Measurements from ENCODE around the gene KCNQ4. TPM values are rescaled to one million over a fixed set of nuclear protein-coding genes. Genes with fewer than 3 reads are reported as not detected.

The KCNQ4 gene
- polyA plus RNA-seq, 6 donors from 2014 or later = 0.11 TPM; not detected in 5

DNA sequence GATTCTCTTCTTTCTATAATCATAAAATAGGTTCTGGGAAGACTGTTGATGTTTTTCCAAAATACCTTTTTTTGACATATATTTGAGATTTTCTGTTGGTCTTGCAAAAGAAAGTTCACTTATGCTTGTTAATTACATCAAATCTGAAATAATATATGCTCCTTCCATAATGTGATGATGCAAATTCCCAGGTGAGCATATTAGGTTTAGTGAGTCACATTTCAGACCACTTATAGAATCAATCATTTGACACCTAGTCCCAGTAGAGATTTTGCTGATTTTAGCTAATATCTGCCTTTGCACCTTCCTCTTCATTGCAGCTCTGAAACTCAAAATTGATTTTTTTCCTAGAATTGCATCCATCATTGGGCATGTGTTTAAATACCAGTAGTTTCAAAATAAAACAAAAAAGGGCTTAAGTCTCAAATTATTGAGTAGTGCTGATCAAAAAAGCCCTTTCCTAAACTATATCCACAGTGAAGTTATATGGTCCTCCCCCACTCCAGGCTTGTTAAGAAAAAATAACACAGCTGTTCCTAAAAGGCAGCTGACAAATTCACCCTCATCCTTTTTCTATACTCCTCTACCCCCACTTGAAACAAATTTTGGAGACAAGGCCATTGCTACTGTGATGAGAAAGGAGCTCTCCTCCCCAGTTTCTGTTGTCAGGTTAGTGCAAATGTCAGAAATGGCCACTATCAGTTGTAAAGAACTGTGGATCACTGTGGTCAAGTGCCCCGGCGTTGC lies 37.1 kb upstream of the KCNQ4 start:
- no peaks in the 10 kb centered on the region for H3K27me3 Mint-ChIP-seq
- no peaks in the 10 kb centered on the region for H3K9me3 Mint-ChIP-seq
- H3K27ac Mint-ChIP-seq = peak overlapping the region in 3 of 6 donors; percentile 15 to 47 (median 26)
- peaks cover 0 to 21% of the 10 kb centered on the region in 2 donors for H3K36me3 Mint-ChIP-seq
- H3K4me3 Mint-ChIP-seq = no peak overlapping the region
- peaks cover 22 to 43% (median 26%) of the 10 kb centered on the region in 3 donors for H3K4me1 Mint-ChIP-seq
- ATAC-seq (ENCODE audit: low read depth in 2 of 2) (no peak), DNase-seq (no peak)

DNA sequence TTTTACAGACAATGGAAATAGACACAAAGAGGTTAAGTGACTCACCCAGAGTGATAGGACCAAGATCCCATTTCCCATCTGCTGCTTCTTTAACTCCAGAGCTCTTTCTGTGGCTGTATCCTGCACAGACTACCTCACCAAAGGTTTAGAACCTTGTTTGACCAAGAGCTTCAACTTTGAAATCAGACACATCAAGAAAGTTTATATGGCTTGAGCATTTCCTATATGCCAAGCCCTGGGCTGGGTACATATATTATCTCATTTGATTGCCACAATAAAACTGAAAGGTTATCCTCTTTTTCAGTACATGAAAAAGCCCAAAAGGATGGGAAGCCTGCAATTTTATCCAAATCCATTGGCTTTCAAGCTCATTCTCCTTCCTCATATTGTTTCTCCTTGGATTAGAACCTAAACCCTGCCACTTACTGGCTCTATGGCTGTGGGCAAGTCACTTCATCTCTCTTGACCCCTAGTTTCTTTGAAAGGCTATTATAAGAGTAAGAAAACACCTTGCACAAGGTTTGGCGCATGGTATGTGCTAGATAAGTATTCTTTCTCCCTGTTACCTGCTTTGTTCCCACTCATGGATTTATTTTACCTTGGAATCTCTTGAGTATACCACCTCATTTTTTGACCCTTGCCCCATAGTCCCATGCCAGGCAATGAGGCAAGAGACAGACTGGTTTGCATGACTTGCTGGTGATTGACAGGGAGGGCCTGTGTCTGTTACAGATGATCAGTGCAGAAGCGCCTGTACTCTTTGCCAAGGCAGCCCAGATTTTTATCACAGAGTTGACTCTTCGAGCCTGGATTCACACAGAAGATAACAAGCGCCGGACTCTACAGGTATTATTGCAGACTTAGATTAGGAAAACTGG lies 34.5 kb upstream of the KCNQ4 start:
- Mint-ChIP-seq H3K9me3 (no peaks in the 10 kb centered on the region), H3K4me1 (peaks cover 9 to 21% (median 12%) of the 10 kb centered on the region in 3 donors), H3K4me3 (no peak overlapping the region), H3K27me3 (no peaks in the 10 kb centered on the region), H3K36me3 (peaks cover 13 to 22% of the 10 kb centered on the region in 2 donors), H3K27ac (peak overlapping the region in 3 of 6 donors; percentile 4 to 57 (median 10))
- DNase-seq (no peak), ATAC-seq (ENCODE audit: low read depth in 2 of 2) (no peak)

DNA sequence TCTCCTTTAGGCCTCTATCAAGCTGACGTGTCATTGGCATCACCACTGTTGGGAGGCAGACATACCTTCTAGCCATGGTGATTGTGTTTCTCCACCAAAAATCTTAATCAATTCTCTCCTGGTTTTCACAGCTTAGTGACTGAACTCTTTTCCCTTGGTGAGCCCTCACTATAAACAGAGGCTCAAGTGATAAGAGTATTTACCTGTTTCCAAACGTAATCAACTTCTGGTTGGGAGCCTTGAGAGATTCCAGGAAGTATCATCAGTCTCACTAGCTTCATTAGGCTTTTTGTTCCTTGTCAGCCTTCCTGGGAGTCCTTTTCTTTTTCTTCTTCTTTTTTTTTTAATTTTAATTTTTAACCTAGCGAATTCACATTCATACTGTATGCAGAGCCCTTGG lies 33.8 kb upstream of the KCNQ4 start:
- DNase-seq = no peak
- Mint-ChIP-seq H3K27ac (no peak overlapping the region), H3K9me3 (no peaks in the 10 kb centered on the region), H3K4me3 (no peak overlapping the region), H3K4me1 (peaks cover 6 to 21% (median 14%) of the 10 kb centered on the region in 3 donors), H3K27me3 (no peaks in the 10 kb centered on the region), H3K36me3 (peaks cover 13 to 22% of the 10 kb centered on the region in 2 donors)
- no peak for ATAC-seq (ENCODE audit: low read depth in 2 of 2)

DNA sequence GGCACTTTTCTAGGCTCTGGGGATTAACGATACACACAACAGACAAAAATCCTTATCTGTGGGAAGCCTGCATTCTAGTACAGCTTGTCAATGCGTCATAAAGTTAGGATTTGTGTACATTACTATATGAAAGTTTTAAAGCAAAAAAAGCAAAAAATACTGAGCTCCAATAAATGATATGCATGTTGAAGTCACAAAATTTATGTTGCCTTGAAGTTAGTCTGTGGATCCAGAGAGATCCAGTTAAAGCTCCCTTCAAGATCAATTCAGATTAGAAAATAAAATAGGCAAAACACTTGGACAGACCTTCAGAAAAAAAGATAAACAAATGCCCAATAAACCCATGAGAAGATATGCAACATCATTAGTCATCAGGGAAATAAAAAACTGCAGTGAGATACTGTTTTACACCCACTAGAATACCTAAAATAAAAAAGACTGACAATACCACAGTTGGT lies 33.1 kb upstream of the KCNQ4 start:
- DNase-seq (no peak), ATAC-seq (ENCODE audit: low read depth in 2 of 2) (no peak)
- Mint-ChIP-seq H3K4me3 (no peak overlapping the region), H3K27ac (no peak overlapping the region), H3K27me3 (no peaks in the 10 kb centered on the region), H3K36me3 (peaks cover 13 to 22% of the 10 kb centered on the region in 2 donors), H3K4me1 (peaks cover 3 to 14% (median 11%) of the 10 kb centered on the region in 3 donors), H3K9me3 (no peaks in the 10 kb centered on the region)

DNA sequence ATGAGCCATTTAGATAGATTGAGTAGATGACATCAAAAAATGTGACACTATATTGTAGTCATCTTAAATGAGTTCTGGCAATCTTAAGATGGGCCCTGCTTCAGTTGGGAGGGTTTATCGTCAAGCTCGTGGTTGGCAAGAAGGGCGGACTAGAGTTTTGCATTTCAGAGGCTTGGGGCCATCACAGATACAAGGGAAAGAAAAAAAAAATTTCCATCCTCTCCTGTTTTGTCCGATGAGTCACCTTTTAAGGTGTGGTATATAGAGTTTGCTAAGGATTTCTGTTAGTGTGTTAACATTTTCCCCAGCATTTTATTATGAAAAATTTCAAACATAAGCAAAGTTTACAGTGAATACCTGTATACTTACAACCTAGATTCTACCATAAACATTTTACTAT lies 31.8 kb upstream of the KCNQ4 start:
- H3K27me3 Mint-ChIP-seq = no peaks in the 10 kb centered on the region
- H3K36me3 Mint-ChIP-seq = peaks cover 13 to 28% of the 10 kb centered on the region in 2 donors
- H3K9me3 Mint-ChIP-seq = no peaks in the 10 kb centered on the region
- peak overlapping the region in 1 of 6 donors; percentile 60 for H3K27ac Mint-ChIP-seq
- H3K4me3 Mint-ChIP-seq = no peak overlapping the region
- H3K4me1 Mint-ChIP-seq = peaks cover 0 to 6% (median 4%) of the 10 kb centered on the region in 3 donors
- ATAC-seq (ENCODE audit: low read depth in 2 of 2) (no peak), DNase-seq (no peak)

DNA sequence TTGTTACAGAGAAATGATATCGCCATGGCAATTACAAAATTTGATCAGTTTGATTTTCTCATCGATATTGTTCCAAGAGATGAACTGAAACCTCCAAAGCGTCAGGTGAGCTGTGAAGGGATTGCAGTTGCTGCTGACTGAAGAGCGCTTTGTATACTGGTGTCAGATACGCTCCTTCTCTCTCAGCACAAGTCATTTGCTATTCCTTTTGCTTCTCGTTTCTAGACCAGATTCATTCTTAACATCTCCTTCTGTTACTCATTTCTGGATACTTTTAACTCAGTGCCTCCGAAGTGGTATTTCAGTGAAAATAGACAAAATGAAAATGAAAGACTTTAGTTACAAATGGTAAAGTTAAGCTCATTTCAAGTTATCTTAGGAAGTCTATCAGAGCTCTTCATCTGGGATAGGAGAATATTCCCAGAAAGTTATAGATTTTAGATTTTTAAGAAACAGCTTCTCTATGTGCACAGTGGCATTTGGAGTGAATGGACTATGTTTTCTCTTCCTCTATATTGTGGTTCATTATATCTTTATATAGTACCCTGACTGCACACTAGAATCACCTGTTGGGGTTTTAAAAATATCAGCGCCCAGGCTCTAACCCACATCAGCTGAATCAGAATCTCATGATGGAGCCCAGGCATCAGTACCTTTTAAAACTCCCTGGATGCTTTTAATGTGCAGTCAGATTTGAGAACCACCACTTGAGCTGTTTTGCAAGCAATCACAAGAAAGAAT lies 30.3 kb upstream of the KCNQ4 start:
- peak overlapping the region in 4 of 6 donors; percentile 12 to 59 (median 48) for H3K27ac Mint-ChIP-seq
- H3K27me3 Mint-ChIP-seq = no peaks in the 10 kb centered on the region
- ATAC-seq (ENCODE audit: low read depth in 2 of 2) (no peak), DNase-seq (no peak)
- no peaks in the 10 kb centered on the region for H3K9me3 Mint-ChIP-seq
- H3K36me3 Mint-ChIP-seq = peaks cover 16 to 28% of the 10 kb centered on the region in 2 donors
- H3K4me3 Mint-ChIP-seq = no peak overlapping the region
- peaks cover 0 to 3% (median 0%) of the 10 kb centered on the region in 3 donors for H3K4me1 Mint-ChIP-seq

DNA sequence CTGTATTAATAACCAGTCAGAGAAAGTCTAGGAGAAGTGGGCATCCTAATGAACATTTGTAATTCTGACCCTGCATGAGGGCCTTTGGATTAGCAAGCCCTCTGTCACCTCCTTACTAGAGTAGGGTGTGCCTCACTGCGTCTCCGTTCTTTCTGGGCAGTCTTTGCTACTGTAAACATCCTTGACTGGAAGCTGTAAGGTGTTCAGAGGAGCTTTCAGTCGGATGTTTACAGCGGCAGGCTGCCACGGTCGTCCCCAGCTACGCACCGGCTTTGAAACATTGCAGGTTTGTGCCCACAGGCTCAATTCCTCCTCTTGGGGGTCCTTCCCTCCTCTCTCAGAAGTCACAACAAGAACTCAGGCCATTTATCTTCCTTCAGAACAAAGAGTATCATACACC lies 29.4 kb upstream of the KCNQ4 start:
- Mint-ChIP-seq H3K27ac (no peak overlapping the region), H3K27me3 (no peaks in the 10 kb centered on the region), H3K9me3 (no peaks in the 10 kb centered on the region), H3K36me3 (peaks cover 22 to 31% of the 10 kb centered on the region in 2 donors), H3K4me1 (peaks cover 0 to 3% (median 0%) of the 10 kb centered on the region in 3 donors), H3K4me3 (no peak overlapping the region)
- no peak for DNase-seq
- ATAC-seq (ENCODE audit: low read depth in 2 of 2) = no peak

DNA sequence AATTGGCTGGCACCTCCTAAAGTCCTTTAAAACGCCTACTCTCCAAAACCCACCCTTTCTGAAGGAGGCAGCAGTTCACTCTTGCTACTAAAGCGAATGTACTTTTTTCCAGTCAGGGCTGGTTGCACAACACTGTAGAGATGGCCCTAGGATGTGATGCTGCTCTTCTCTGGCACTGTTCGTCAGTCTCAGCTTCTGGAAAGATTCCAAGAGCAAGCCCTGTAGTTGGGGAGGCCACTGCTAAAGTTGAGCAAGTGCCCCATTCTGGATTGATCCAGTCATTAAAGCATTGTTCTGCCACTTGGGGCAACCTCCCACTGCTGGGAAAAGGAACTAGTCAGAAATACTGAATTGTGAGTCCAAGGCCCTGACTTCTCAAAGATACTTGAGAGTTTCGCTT lies 28.5 kb upstream of the KCNQ4 start:
- H3K36me3 Mint-ChIP-seq = peaks cover 29 to 33% of the 10 kb centered on the region in 2 donors
- ATAC-seq (ENCODE audit: low read depth in 2 of 2) = no peak
- DNase-seq = no peak
- H3K9me3 Mint-ChIP-seq = no peaks in the 10 kb centered on the region
- H3K4me1 Mint-ChIP-seq = peaks cover 3 to 6% (median 6%) of the 10 kb centered on the region in 3 donors
- H3K27ac Mint-ChIP-seq = no peak overlapping the region
- H3K27me3 Mint-ChIP-seq = no peaks in the 10 kb centered on the region
- no peak overlapping the region for H3K4me3 Mint-ChIP-seq

DNA sequence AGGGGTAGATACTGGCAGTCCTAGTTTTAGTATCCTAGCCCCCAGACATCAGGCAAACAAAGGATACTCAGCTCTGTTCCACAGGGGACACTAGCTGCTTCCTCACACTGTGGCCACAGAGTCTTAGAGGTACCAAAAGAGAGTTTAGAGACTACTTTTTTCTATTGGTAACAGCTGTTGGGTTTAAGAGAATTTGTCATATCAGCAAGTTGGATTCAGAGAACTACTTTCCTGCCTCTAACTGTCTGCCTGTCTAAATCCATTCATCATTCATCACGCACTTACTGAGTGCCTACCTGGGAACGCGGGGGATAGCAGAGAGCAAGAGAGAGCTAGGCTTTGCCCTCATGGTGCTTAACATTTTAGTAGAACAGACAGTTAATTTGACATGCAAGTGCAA lies 27.1 kb upstream of the KCNQ4 start:
- Mint-ChIP-seq H3K27me3 (no peaks in the 10 kb centered on the region), H3K4me1 (peaks cover 3 to 6% (median 6%) of the 10 kb centered on the region in 3 donors), H3K27ac (peak overlapping the region in 1 of 6 donors; percentile 60), H3K4me3 (no peak overlapping the region), H3K9me3 (no peaks in the 10 kb centered on the region), H3K36me3 (peaks cover 27 to 29% of the 10 kb centered on the region in 2 donors)
- no peak for DNase-seq
- ATAC-seq (ENCODE audit: low read depth in 2 of 2) = no peak

DNA sequence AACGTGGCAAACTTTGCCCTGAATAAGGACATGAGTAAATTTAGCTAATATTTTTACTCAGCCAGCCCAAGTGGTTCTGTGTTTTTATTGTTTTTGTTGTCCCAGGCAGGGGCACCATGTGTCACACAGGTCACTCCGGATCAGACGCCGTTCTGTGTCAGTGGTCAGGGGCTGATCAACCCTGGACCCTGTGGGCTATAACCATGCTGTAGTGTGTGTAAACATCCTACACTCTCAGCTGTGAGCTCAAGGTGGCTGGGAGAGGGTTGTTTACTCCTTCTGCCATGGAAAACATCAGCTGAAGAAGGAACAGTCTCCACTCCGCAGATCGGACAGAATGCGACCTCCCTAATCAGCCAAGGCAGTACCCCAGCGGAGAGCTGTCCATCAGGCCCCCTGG lies 26.5 kb upstream of the KCNQ4 start:
- H3K27me3 Mint-ChIP-seq = no peaks in the 10 kb centered on the region
- peaks cover 23 to 29% of the 10 kb centered on the region in 2 donors for H3K36me3 Mint-ChIP-seq
- H3K4me1 Mint-ChIP-seq = peaks cover 3 to 6% (median 6%) of the 10 kb centered on the region in 3 donors
- H3K9me3 Mint-ChIP-seq = no peaks in the 10 kb centered on the region
- DNase-seq (no peak), ATAC-seq (ENCODE audit: low read depth in 2 of 2) (no peak)
- no peak overlapping the region for H3K27ac Mint-ChIP-seq
- no peak overlapping the region for H3K4me3 Mint-ChIP-seq

DNA sequence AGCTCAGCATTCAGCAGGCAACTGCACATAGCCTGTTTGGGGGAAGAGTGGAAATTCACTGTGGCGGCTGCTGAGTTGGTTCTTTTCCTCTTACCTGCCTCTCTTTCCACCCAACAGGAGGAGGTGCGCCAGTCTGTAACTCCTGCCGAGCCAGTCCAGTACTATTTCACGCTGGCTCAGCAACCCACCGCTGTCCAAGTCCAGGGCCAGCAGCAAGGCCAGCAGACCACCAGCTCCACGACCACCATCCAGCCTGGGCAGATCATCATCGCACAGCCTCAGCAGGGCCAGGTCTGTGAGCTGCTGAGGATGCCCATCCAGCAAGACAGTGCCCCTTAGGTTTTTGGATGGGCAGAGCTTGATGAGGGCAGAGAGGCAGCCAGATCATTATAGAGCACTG lies 25.6 kb upstream of the KCNQ4 start:
- Mint-ChIP-seq H3K27ac (no peak overlapping the region), H3K4me1 (peaks cover 5 to 6% (median 6%) of the 10 kb centered on the region in 3 donors), H3K36me3 (peaks cover 21 to 27% of the 10 kb centered on the region in 2 donors), H3K27me3 (no peaks in the 10 kb centered on the region), H3K9me3 (no peaks in the 10 kb centered on the region), H3K4me3 (no peak overlapping the region)
- no peak for DNase-seq
- no peak for ATAC-seq (ENCODE audit: low read depth in 2 of 2)

DNA sequence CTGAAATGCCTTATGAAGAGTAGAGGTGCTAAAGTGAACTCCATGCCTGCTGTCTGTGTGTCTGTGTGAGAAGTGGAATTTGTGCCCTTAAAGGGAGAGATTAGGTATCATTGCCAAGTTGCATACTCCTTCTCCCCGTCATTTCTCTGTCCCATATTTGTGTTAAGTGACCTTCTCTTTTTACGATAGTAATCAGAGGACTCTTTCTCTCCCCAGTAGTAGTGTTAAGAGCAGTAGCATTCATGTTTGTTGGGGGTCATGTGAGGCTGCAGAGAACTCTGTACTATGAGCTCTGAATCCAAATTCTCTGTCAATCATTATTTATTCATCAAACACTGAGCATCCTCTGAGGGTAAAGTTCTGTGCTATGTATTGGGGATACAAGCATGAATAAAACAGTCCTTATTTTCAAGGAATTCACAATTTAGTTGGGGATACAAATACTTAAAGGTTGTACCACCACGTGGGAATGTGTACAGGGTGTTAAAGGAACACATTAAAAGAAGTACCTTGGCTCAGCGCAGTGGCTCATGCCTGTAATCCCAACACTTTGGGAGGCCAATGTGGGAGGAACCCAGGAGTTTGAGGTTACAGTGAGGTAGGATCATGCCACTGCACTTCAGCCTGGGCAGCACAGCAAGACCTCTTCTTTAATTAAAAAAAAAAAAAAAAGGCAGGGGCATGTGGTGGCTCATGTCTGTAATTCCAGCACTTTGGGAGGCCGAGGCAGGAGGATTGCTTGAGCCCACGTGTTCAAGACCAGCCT lies 24.8 kb upstream of the KCNQ4 start:
- Mint-ChIP-seq H3K27me3 (no peaks in the 10 kb centered on the region), H3K4me1 (peaks cover 10 to 12% (median 11%) of the 10 kb centered on the region in 3 donors), H3K36me3 (peaks cover 19 to 20% of the 10 kb centered on the region in 2 donors), H3K4me3 (no peak overlapping the region), H3K9me3 (no peaks in the 10 kb centered on the region), H3K27ac (peak overlapping the region in 2 of 6 donors; percentile 9 to 24)
- no peak for ATAC-seq (ENCODE audit: low read depth in 2 of 2)
- DNase-seq = no peak

Data from naive B cell (primary cell).